ENCODE results near the gene CTNNA3. TPM values are rescaled to one million over a fixed set of nuclear protein-coding genes. Genes with fewer than 3 reads are reported as not detected.
A peak's percentile ranks its signal among the peaks of the same experiment; 100 is the strongest.

Gene CTNNA3
- total RNA-seq, 6 donors from 2014 or later: 0.20 to 2.0 TPM; not detected in 4

DNA sequence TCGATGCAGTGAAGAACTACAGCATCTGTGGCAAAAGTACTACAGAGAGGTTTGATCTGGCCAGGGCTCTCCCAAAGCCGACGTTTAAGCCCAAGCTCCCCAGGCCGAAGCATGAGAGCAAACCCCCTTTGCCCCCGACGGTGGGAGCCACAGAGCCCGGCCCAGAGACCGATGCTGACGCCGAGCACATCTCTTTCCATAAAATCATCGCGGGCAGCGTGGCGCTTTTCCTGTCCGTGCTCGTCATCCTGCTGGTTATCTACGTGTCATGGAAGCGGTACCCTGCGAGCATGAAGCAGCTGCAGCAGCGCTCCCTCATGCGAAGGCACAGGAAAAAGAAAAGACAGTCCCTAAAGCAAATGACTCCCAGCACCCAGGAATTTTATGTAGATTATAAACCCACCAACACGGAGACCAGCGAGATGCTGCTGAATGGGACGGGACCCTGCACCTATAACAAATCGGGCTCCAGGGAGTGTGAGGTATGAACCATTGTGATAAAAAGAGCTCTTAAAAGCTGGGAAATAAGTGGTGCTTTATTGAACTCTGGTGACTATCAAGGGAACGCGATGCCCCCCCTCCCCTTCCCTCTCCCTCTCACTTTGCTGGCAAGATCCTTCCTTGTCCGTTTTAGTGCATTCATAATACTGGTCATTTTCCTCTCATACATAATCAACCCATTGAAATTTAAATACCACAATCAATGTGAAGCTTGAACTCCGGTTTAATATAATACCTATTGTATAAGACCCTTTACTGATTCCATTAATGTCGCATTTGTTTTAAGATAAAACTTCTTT, 767.8 kb downstream of the CTNNA3 start:
- DNase-seq: peak in 1 of 2 donors; percentile 32

GRCh38 chr10:66927251-66927935, 768.6 kb downstream of the CTNNA3 start:
- peaks cover 0 to 8% (median 2%) of the 10 kb centered on the region in 4 donors for H3K4me1 ChIP-seq
- no peak overlapping the region for H3K4me3 ChIP-seq
- no peaks in the 10 kb centered on the region for H3K9me3 ChIP-seq
- H3K27ac ChIP-seq: no peak overlapping the region
- no peak for DNase-seq
- H3K36me3 ChIP-seq: no peaks in the 10 kb centered on the region
- WGBS, 2 donors: 68 to 83% methylated on average over 9 to 11 of the region's 11 CpGs
- no peak for TF ChIP-seq POLR2AphosphoS5 (IDR thresholded peaks at IDR 0.05)
- H3K27me3 ChIP-seq: peaks cover 0 to 4% (median 0%) of the 10 kb centered on the region in 4 donors
- no peak for ATAC-seq (ENCODE audit: low FRiP score in 2 of 2)

More for the DNA sequence above, 767.8 kb downstream of the CTNNA3 start:
- Histone ChIP-seq H3K36me3 (no peaks in the 10 kb centered on the region), H3K4me1 (peaks cover 0 to 8% (median 2%) of the 10 kb centered on the region in 4 donors), H3K27me3 (peaks cover 0 to 4% (median 0%) of the 10 kb centered on the region in 4 donors), H3K4me3 (no peak overlapping the region), H3K27ac (no peak overlapping the region), H3K9me3 (no peaks in the 10 kb centered on the region)
- WGBS, 2 donors: 12 to 13% methylated on average over 16 to 30 of the region's 30 CpGs
- ATAC-seq (ENCODE audit: low FRiP score in 2 of 2): no peak
- TF ChIP-seq CTCF (IDR thresholded peaks at IDR 0.05) (no peak), POLR2A (IDR thresholded peaks at IDR 0.05) (no peak), POLR2AphosphoS5 (IDR thresholded peaks at IDR 0.05) (no peak), EP300 (IDR thresholded peaks at IDR 0.05) (no peak)

GRCh38 chr10:66926841-66927240, 769.2 kb downstream of the CTNNA3 start:
- no peaks in the 10 kb centered on the region for H3K9me3 ChIP-seq
- H3K27ac ChIP-seq: no peak overlapping the region
- H3K4me1 ChIP-seq: peaks cover 0 to 8% (median 2%) of the 10 kb centered on the region in 4 donors
- 67 to 83% methylated on average over 5 of the region's 5 CpGs for WGBS, 2 donors
- TF ChIP-seq EP300 (IDR thresholded peaks at IDR 0.05) (no peak), POLR2A (IDR thresholded peaks at IDR 0.05) (no peak), POLR2AphosphoS5 (IDR thresholded peaks at IDR 0.05) (no peak), CTCF (IDR thresholded peaks at IDR 0.05) (no peak)
- H3K4me3 ChIP-seq: no peak overlapping the region
- no peak for ATAC-seq (ENCODE audit: low FRiP score in 2 of 2)
- peaks cover 0 to 4% (median 0%) of the 10 kb centered on the region in 4 donors for H3K27me3 ChIP-seq
- no peaks in the 10 kb centered on the region for H3K36me3 ChIP-seq
- no peak for DNase-seq

DNA sequence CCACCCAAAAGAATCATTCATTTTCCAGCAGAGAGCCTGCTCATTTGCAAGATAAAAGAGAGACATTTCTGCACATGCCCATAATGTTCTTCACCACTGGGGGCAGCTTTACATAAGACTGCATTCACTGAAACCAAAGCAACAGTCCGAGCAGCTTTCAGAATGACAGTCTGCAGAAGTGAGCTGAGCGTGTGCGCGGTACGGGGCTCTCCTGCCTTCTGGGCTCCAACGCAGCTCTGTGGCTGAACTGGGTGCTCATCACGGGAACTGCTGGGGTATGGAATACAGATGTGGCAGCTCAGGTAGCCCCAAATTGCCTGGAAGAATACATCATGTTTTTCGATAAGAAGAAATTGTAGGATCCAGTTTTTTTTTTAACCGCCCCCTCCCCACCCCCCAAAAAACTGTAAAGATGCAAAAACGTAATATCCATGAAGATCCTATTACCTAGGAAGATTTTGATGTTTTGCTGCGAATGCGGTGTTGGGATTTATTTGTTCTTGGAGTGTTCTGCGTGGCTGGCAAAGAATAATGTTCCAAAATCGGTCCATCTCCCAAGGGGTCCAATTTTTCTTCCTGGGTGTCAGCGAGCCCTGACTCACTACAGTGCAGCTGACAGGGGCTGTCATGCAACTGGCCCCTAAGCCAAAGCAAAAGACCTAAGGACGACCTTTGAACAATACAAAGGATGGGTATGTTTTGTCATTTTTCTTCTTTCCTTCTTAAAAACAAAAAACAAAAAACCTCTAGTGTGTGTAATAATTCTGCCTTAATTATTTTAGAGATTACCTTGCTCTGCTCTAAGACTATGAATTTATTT, 769.9 kb downstream of the CTNNA3 start, which contains the start of gene LRRTM3:
Gene LRRTM3, plus strand, starts transcription at position 141 of the 820 bp plus-strand sequence.
- Histone ChIP-seq H3K9me3 (no peaks in the 10 kb centered on the region), H3K27me3 (peaks cover 0 to 4% (median 0%) of the 10 kb centered on the region in 4 donors), H3K27ac (no peak within 1 kb of the TSS), H3K4me1 (peaks cover 0 to 8% (median 2%) of the 10 kb centered on the region in 4 donors), H3K4me3 (no peak within 1 kb of the TSS), H3K36me3 (no peaks in the 10 kb centered on the region)
- ATAC-seq (ENCODE audit: low FRiP score in 2 of 2) (peak; percentile 49 to 91), DNase-seq (peak in 1 of 2 donors; percentile 31)
- 5 to 11% methylated on average over 15 to 16 of the region's 16 CpGs for WGBS, 2 donors
- TF ChIP-seq CTCF (IDR thresholded peaks at IDR 0.05) (peak in 5 of 6 experiments; percentile 35 to 59 (median 43)), POLR2AphosphoS5 (IDR thresholded peaks at IDR 0.05) (no peak), EP300 (IDR thresholded peaks at IDR 0.05) (no peak)

Measured in upper lobe of left lung (tissue), 6 donors.